HG03354 (cell line): Measurements from ENCODE around the gene TTF2.

Experiments used
- ATAC-seq: cut with Tn5 transposase; IDR thresholded peaks from one replicate; pipeline ENCODE4 v1.9.1; 2021; ENCODE audit warnings: mild to moderate bottlenecking; ENCODE audit not compliant: unreplicated experiment, poor library complexity, severe bottlenecking

The TTF2 gene

DNA sequence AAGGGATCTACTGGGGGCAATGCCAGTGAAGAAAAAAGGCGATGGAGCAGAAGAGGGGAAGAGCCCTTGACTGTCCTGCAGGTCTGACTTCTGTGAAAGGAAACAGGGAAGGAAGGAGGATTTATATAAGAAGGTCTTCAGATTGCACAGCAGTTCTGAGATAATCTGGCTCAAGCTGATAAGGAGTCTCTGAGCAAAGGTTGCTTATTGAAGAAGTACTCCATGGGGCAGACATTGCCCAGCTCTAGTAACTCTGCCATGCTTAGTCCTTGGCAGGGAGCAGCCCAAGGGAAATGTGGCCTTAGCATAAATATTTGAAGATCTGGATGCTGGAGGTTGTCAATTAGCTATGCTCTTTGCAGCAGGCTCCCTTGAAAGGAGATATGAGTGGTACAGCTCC lies 15.9 kb upstream of the TTF2 start:
- ATAC-seq: no peak

DNA sequence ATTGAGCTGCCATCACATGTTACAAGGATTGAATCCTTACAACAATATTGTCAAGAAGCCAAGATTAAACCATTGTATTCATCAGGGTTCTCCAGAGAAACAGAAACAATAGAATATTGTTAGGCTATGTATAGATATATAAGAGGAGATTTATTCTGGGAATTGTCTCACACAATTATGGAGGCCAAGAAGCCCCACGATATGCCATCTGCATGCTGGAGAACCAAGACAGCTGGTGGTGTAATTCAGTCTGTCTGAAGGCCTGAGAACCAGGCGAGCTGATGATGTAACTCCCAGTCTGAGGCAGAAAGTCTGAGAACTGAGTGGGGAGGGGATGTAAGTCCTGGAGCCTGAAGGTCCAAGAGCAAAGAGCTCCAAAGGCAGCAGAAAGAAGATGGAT lies 14.5 kb upstream of the TTF2 start:
- no peak for ATAC-seq

DNA sequence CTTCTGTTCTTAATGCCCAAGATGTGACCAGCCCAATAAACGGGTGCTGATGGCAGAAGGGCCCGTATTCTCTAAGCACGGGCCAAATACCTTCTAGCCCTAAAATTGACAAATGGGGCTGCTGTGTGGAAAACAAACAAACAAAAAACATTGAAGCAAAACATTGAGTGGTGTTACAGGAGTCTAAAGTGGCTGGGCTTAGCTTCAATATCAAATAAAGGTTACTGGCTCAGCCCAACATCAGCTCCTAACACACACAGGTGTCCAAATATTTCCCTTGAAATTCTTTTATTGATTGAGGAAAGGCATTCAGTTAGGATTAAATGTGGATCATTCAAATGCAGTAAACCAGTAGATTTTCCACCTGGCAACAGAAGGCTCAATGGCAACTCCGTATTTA lies 13.3 kb upstream of the TTF2 start:
- no peak for ATAC-seq

DNA sequence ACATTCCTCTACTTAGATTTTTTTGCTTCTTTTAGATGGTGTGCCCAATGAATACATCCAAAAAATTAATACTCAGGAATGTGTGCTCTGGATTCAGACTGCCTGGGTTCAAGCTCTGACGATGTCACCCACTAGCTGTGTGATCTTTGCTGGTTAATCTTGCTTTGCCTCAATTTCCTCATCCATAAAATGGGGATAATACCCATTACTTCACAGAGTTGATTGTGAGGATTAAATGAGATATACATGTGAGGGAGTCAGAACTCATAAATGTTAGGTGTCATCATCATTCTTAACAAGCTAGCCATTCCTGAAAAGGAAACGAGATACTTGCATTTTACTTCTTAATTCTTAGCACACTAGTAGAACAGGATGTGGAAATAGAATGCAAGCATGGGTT lies 12.9 kb upstream of the TTF2 start:
- no peak for ATAC-seq

DNA sequence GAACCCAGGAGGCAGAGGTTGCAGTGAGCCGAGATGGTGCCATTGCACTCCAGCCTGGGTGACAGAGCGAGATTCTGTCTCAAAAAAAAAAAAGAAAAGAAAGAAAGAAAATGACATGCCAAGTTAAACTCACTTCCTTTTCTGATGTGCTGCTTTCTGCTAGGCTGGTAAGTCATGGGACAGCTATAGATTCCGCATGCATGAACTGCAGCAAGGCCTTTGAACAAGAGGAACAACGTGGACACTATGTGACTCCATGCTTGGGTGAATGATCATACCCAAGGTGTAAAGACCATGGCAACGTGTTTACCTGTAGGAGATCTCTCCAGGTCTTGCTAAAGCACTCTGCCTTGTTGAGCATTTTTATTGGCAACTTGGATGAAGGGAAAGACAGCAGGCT lies 10.3 kb upstream of the TTF2 start:
- ATAC-seq: no peak

DNA sequence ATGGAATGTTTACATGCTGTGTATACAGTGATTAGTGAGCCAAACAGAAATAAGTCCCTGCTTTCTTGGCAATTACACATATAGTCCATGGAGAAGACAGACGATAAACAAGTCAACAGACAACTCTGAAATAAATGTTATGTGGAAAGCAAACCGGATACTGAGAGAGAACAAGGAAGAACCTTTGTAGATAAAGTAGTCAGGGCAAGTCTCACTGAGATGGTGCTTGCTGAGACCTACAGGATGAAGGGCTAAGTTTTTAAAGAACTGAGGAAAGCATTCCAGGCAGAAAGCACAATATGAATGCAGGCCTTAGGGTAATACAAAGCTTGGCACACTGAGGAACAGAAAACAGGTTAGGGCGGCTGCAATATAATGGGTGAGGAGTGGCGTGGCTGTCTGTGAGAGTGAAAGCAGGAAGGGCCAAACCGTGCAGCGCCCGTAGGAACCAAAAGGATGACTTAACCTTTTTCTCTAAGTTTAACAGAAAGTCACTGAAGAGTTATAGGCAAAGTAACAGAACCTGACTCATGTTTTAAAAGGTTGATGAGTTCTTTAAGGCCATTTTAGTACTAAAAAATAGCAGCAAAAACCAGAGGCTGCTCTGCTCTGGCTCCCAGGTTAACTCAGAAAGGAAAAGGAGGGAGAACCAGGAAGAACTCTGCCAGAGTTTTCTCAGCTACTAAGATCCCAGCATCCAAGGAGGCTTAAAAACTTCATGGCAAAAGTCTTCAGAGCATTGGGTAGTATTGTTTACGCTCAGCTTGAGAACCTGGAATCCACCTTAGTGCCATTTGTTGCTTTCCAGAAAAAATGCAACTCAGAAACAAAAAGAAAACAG lies 8.7 kb upstream of the TTF2 start:
- peak; percentile 93 for ATAC-seq

DNA sequence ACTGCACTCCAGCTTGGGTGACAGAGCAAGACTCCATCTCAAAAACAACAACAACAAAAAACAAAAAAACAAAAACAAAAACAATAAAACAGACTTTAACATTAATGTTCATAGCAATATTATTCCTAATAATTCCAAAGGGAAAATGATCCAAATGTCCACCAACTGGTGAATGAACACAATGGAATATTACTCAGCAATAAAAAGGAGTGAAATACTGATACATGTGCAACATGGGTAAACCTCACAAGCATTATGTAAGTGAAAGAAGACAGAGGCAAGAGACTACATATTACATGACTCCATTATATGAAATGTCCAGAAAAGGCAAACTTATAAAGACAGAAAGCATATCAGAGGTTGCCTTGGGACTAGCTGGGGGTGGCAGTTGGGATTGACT lies 6.1 kb upstream of the TTF2 start:
- ATAC-seq: no peak

DNA sequence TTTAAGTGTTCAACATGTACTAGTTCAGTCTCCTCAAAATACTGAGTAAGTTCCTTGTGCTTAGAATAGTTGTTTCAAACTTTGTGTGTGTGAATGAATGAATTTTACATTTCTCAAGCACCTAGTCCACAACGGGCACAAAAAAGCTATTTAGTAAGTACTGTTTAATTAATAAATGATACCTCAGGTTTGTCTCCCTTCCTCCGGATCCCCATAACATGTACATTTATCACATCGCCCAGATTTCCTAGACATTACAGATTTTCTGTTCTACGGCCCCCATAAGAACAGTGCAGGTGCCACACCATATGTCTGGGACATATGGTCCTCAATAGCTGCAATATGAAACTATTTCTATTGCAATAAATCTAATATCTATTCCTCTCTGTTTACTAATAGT lies 1.3 kb upstream of the TTF2 start:
- no peak for ATAC-seq

DNA sequence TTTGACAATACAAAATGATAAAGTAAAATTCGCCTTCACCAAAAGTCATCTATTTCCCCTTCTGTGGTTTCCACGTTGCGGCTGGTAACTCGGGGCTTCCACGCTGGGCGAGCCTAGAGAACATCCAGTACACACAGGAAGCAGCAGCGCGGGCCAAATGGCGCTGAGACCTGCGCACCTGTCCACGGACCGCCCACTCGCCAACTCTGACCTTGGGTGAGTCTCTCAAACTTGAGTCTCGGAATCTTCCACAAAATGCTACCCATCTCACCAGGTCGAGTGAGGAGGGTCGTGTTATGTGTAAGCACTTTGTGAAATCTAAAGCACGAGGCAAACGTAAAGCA lies 820 bp upstream of the TTF2 start:
- peak; percentile 42 for ATAC-seq

DNA sequence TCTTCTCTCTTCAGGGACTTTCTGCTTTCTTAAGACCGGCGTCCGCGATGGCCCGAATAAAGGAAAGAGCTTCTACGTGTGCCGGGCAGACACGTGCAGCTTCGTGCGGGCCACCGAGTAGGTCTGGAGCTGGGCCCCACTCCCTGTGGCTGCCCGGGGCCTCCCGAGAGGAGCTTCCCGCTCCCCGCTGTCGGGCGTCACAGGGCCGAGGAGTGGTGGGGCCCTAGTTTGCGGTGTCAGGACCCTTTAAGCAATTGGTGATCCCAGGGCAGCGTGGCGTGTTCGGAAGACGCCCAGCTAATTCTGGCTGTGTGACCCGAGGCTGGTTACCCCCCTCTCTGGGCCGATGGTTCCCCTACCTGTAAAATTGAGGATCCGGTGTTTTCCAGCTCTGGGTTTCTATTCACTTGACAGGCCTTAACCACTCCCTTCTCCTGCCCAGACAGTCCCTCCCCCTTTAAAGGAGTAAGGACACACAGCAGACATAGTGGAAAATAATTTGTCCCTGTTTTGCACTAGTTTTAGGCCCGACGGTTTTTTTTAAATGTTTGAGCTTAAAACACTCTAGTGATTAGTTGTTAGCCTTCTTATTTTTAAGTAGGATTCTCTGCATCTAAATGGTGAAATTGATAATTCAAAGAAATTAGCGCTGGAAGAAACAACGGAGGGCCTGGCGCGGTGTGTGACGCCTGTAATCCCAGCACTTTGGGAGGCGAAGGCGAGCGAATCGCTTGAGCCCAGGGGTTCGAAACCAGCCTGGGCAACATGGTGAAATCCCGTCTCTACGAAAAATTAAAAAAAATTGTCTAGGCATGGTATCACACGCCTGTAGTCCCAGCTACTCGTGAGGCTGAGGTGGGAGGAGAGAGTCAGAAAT lies 553 bp downstream of the TTF2 start:
- peak; percentile 11 for ATAC-seq

DNA sequence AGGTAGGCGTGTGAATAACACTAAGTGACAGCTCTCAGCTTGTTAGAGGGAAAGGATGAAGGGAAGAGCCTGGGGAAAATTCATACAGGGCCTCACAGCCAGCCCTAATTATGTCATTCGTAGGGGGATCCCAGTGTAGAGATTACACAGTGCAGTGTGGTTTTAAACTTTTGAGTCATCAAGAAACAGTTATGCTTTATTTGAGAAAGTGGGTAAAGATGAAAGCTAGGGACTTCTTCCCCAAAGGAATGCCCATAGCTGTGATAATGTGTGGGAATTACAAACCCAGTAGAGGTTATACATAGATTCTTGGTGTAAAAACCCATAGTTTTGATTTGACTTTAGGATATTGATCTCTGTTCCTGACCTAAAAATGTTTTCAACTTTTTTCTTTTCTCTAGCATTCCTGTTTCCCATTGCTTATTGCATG lies 1.9 kb downstream of the TTF2 start:
- ATAC-seq: peak; percentile 19

DNA sequence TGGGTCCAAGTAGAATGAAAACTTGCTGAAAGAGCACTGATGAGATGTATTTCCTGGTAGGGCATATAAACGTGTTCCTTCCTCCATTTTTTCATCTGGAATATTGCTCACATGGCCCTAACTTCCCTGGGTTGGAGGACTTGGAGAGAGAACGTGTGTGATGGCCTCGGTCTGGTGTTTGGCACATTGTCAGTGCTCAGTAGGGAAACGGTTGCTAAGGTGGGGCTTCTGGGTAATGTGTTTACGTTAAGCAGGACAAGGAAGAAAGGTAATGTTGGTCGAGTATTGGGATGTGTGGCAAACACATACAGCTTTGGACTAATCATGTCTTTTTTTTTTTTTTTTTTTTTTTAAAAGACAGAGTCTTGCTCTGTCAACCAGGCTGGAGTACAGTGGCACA lies 6.2 kb downstream of the TTF2 start:
- ATAC-seq: no peak

DNA sequence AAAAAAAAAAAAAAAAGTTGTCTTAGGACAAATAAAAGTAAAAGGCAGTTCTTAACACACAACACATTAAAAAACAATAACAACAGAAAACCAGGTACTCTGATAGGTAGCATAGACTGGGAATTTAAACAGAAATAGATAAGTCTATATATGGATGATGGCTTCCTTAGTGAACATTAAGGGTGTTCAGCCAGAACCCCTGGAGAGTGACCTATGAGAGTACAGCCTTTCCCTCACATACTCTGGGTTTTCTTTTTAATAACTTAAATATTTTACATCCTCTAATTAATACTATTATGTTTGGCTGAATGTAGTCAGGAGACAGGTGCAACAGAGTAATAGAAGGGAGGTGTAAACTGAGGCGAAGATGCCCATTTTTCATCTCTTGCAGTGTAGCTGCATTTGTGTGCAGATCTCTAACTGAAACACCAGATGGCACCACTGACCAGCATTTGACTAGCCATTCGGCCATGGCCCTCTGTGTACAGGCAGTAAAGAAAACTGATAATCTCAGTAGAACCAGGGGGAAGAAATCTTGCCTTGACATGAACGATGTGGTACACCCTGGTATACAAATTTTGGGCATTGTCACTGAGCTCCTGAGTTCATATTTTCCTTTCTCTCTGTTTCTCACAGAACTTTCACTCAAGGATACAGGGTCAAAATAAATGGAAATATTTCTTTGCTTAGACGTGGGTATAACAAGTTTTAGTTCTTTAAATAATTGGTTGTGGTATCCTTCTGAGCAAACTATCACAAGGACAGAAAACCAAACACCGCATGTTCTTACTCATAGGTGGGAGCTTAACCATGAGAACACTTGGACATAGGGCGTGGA lies 7.6 kb downstream of the TTF2 start:
- peak; percentile 78 for ATAC-seq

DNA sequence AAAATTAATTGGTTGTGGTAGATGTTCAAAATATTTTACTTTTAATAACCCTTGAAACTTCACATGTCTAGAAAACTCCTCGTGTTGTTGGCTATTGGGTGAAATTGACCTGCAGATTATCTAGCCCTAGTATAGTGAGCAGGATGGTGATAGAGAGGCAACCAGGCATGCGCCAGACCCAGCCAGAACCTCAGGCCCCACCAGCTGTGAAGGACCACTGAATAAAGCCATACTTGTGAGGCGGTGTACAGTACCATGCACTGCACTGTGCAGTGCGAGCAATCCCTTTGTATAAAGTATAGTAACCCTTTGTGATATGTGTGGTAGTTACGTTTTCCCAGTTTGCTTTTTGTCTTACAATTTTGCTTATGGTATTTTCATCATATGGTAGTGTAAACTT lies 8.5 kb downstream of the TTF2 start:
- no peak for ATAC-seq

DNA sequence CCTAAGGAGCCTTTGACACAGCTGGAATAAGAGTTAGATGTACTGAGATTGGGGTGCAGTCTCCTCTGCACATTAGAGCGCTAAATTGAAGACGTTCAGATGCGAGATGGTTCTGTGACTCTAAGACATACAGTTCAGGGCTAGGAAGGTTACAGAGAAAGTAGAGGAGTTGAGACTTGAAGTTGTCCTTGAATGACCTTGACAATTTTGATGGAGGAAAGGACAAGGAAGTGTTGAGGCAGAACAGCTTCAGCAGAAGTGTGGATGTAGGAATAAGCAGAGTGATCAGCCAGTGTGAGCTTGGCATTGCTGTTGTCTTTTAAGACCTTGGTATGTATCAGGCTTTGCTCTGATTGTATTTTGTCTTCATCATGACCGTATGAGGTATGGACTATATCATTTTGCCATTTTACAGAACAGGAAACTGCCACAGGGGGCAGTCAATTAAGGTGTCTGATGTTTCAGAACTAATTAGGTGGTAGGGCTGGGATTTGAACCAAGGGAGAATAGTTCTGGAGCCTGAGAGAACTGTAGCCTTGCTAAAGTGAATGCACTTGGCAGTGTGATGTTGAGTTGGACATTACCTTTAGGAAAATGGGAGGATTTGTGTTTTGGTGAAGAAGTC lies 9.2 kb downstream of the TTF2 start:
- no peak for ATAC-seq

DNA sequence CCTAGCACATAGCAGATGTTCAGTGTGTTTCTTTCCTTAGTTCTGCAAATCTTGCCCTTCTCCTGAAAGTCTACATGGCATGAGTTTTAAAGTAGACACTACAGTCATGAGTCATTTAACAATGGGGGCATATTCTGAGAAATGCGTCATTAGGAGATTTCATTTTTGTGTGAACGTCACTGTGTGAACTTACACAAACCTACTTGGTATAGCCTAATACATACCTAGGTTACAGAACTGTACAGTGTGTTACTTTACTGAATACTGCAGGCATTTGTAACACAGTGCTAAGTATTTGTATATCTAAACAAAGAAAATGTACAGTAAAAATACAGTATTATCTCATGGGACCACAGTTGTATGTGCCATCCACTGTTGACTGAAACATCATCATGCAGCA lies 10.0 kb downstream of the TTF2 start:
- no peak for ATAC-seq

DNA sequence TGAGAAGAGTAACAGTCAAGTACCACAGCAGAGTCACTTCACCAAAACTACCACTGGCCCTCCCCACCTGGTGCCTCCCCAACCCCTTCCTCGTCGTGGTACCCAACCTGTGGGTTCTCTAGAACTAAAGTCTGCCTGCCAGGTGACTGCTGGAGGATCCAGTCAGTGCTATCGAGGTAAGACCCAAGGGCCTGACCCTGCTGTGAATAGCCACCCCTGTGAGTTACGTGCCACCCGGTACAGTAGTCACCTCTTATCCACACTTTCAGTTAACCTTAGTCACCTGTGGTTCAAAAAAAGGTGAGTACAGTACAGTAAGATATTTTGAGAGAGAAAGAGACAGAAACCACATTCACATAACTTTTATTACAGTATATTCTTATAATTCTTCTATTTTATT lies 16.5 kb downstream of the TTF2 start:
- ATAC-seq: no peak

DNA sequence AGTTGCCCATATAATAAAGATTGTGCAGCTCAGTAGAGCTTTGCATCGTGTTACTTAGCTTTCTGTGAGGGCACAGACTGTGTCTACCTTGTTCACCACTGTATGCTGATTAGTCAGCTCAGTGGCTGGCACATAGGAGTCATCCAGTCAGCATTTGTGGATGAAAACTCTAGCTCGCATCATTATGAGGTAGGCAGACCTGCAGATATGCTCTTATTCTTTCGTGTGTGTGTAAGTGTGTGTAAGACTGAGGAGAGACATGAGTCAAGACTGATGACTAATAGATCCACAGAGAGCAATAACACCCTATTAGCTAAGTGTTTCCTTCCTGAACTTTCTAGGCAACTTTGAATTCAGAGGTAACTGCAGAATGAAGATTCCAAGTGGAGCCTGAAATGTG lies 17.1 kb downstream of the TTF2 start:
- no peak for ATAC-seq

DNA sequence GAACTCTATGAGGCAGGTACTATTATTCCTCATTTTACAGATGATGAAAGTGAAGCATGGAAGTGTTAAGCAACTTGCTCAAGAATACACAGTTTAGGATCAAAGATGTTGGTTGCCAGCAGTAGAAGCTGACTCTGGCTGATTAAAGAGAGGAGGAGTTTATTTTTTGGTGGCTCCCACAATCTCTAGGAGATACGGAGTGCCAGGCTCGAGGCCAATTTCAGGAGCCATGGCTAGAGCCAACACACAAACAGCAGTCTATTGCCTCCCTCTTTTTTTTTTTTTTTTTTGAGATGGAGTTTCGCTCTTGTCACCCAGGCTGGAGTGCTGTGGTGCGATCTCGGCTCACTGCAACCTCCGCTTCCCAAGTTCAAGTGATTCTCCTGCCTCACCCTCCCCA lies 19.6 kb downstream of the TTF2 start:
- no peak for ATAC-seq

DNA sequence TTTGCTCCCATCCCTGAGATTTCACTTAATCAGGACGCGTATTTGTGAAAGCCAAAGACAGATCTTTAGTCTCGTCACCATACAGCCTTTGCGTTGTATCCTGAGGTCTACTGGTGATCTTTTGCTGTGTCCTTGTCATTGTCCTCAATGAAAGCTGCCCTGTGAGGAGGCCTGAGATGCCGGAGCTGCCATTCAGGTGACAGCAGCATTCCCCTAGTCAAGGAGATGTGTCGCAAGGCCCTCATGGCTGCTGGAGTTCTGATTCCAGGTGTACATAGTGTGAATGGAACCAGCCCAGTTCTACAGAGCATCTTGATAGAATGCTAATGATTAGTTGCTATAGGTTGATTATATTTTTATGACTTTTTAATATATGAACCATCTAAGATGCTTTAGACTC lies 24.1 kb downstream of the TTF2 start:
- ATAC-seq: no peak
